GM23338 (cell line): ENCODE measurements around the gene AMZ1. TPM values are rescaled to one million over a fixed set of nuclear protein-coding genes. Genes with fewer than 3 reads are reported as not detected.
"Not testable (repeated sequence)": the region's sequence is repeated elsewhere in the genome, so short reads cannot be mapped to it uniquely, and the experiment has no call there.

Source experiments
- ATAC-seq: fragments of 200-7000 bp; cut with Tn5 transposase; 3 replicates; pipeline ENCODE4 v1.9.1; 2020
- DNase-seq: peaks from one replicate; pipeline ENCODE4 v3.0.0-alpha.2; 2015; ENCODE audit warnings: low spot score
- H2AFZ ChIP-seq: fragments of 200-600 bp; sonication (generic); 2 replicates; pipeline ENCODE4 v1.8.0; 2016; ENCODE audit warnings: antibody characterized with exemption, mild to moderate bottlenecking, moderate library complexity
- H3F3A ChIP-seq: fragments of 200-600 bp; sonication (generic); replicated peaks from 2 replicates; pipeline ENCODE4 v1.8.0; 2017; ENCODE audit warnings: antibody characterized with exemption, mixed run types, low read depth
- H3K27ac ChIP-seq: fragments of 200-600 bp; sonication (generic); 2 replicates; pipeline ENCODE4 v1.6.1; 2016; ENCODE audit warnings: low read depth
- H3K27me3 ChIP-seq: fragments of 200-600 bp; sonication (generic); 2 replicates; pipeline ENCODE4 v1.8.0; 2016; ENCODE audit warnings: mild to moderate bottlenecking, mixed run types, moderate library complexity; ENCODE audit not compliant: insufficient read depth
- H3K36me3 ChIP-seq: fragments of 200-600 bp; sonication (generic); 2 replicates; pipeline ENCODE4 v1.8.0; 2016; ENCODE audit warnings: mild to moderate bottlenecking; ENCODE audit not compliant: insufficient read depth
- H3K4me1 ChIP-seq: fragments of 200-600 bp; sonication (generic); 2 replicates; pipeline ENCODE4 v1.8.0; 2016; ENCODE audit warnings: mild to moderate bottlenecking, moderate library complexity; ENCODE audit not compliant: insufficient read depth
- H3K4me2 ChIP-seq: fragments of 200-600 bp; sonication (generic); 2 replicates; pipeline ENCODE4 v1.7.1; 2017; ENCODE audit warnings: mixed run types
- H3K4me3 ChIP-seq: fragments of 200-600 bp; sonication (generic); 2 replicates; pipeline ENCODE4 v1.6.1; 2016; ENCODE audit warnings: mixed run types
- H3K79me2 ChIP-seq: fragments of 200-600 bp; sonication (generic); replicated peaks from 2 replicates; pipeline ENCODE4 v1.8.0; 2017; ENCODE audit warnings: mild to moderate bottlenecking; ENCODE audit not compliant: insufficient read depth
- H3K9me2 ChIP-seq: fragments of 200-600 bp; sonication (generic); 2 replicates; pipeline ENCODE4 v1.8.0; 2017; ENCODE audit not compliant: insufficient read depth
- H4K20me1 ChIP-seq: fragments of 200-600 bp; sonication (generic); replicated peaks from 2 replicates; pipeline ENCODE4 v1.8.0; 2017; ENCODE audit warnings: mild to moderate bottlenecking; ENCODE audit not compliant: insufficient read depth
- H3K27ac Mint-ChIP-seq: 2 replicates; pipeline ENCODE4 v1.8.0; 2020; ENCODE audit warnings: inconsistent platforms, mild to moderate bottlenecking, moderate library complexity, mixed read lengths
- H3K27me3 Mint-ChIP-seq: 3 replicates; pipeline ENCODE4 v1.8.0; 2022; ENCODE audit warnings: low read depth, mild to moderate bottlenecking, moderate library complexity, mixed read lengths, inconsistent platforms; ENCODE audit not compliant: insufficient read depth, poor library complexity
- H3K36me3 Mint-ChIP-seq: 3 replicates; pipeline ENCODE4 v1.8.0; 2021; ENCODE audit warnings: low read depth, mild to moderate bottlenecking, inconsistent platforms, moderate library complexity, mixed read lengths
- H3K4me1 Mint-ChIP-seq: 3 replicates; pipeline ENCODE4 v1.8.0; 2020; ENCODE audit warnings: mild to moderate bottlenecking, inconsistent platforms, mixed read lengths
- H3K4me3 Mint-ChIP-seq: 3 replicates; pipeline ENCODE4 v1.8.0; 2021; ENCODE audit warnings: moderate library complexity, mild to moderate bottlenecking, inconsistent platforms, mixed read lengths
- H3K9me3 Mint-ChIP-seq: 3 replicates; pipeline ENCODE4 v1.8.0; 2020; ENCODE audit warnings: moderate library complexity, mild to moderate bottlenecking, inconsistent platforms, mixed read lengths
- CREB1 ChIP-seq: fragments of 250-450 bp; sonication (Bioruptor Pico); IDR thresholded peaks from 2 replicates; pipeline ENCODE4 v1.5.0; 2020; ENCODE audit warnings: low read depth, mild to moderate bottlenecking, moderate library complexity
- CTCF ChIP-seq, 2 experiments: fragments of 200-600 bp in 1 of 2; sonication (generic) in 1 of 2; conservative IDR thresholded peaks; 2 replicates each; pipeline versions ENCODE4 v1.5.1 to v1.6.1; 2016 to 2017; ENCODE audit warnings: antibody characterized with exemption in 2 of 2, low read depth in 2 of 2, mild to moderate bottlenecking in 2 of 2, moderate library complexity in 1 of 2
- EZH2phosphoT487 ChIP-seq: fragments of 200-600 bp; sonication (generic); IDR thresholded peaks from one replicate; pipeline ENCODE4 v1.8.1; 2018; ENCODE audit warnings: antibody characterized with exemption; ENCODE audit not compliant: unreplicated experiment
- STAT1 ChIP-seq: IDR thresholded peaks from one replicate; pipeline ENCODE4 v1.6.1; 2016; ENCODE audit warnings: antibody characterized with exemption; ENCODE audit not compliant: unreplicated experiment
- ZNF114 ChIP-seq: fragments of 250-450 bp; sonication (Bioruptor Pico); IDR thresholded peaks from 2 replicates; pipeline ENCODE4 v1.5.0; 2020; ENCODE audit warnings: mild to moderate bottlenecking, moderate library complexity
- ZNF331 ChIP-seq: fragments of 250-450 bp; sonication (Bioruptor Pico); IDR thresholded peaks from 2 replicates; pipeline ENCODE4 v1.5.0; 2020; ENCODE audit warnings: low read depth, mild to moderate bottlenecking, moderate library complexity
- ZNF462 ChIP-seq: fragments of 250-450 bp; sonication (Bioruptor Pico); IDR thresholded peaks from 2 replicates; pipeline ENCODE4 v1.5.0; 2020; ENCODE audit warnings: mild to moderate bottlenecking, moderate library complexity
- polyA plus RNA-seq: library from polyadenylated mRNA; unstranded; fragments of >200 nt; fragmentation: Nextera tagmentation; extraction: Ambion mirVana; gene quantifications from 2 replicates; pipeline ENCODE4 v1.2.1, GENCODE V29; 2016
- total RNA-seq: library from RNA; depleted of rRNA; stranded (reverse); fragments of >200 nt; shearing (Covaris generic); gene quantifications from 2 replicates; pipeline ENCODE4 v1.2.3, GENCODE V29; 2014

AMZ1 gene
- total and polyA plus RNA-seq, 2 experiments from 2014 or later, result 0.73 to 4.5 TPM

- TF ChIP-seq ZNF462 (CRISPR knock-in tag) (no peak), EZH2phosphoT487 (no peak), CREB1 (no peak), ZNF331 (CRISPR knock-in tag) (no peak), STAT1 (no peak), CTCF (conservative IDR thresholded peaks at IDR 0.05; ENCODE audit: low read depth in 2 of 2) (no peak), ZNF114 (CRISPR knock-in tag) (no peak)
These were observed 12.7 kb upstream of the AMZ1 start (continued) for GRCh38 chr7:2675256-2675764.

GRCh38 chr7:2676576-2676975 lies 11.4 kb upstream of the AMZ1 start:
- DNase-seq, H3K27ac Mint-ChIP-seq, H3K79me2 ChIP-seq, ATAC-seq, H3K4me1 Mint-ChIP-seq, H3K4me1 ChIP-seq, H3K36me3 ChIP-seq, H3K27me3 ChIP-seq, H3K36me3 Mint-ChIP-seq, H3K9me2 ChIP-seq, H3K27ac ChIP-seq, H4K20me1 ChIP-seq, H3K4me2 ChIP-seq, H3F3A ChIP-seq, H3K4me3 ChIP-seq, H2AFZ ChIP-seq, H3K9me3 Mint-ChIP-seq, H3K4me3 Mint-ChIP-seq: not testable (repeated sequence)
- H3K27me3 Mint-ChIP-seq, result peaks cover 15% of the 10 kb centered on the region

- not testable (repeated sequence) for H3K4me1 ChIP-seq, H3K27me3 ChIP-seq, ATAC-seq, H3K4me2 ChIP-seq, H3K79me2 ChIP-seq, H3K27ac Mint-ChIP-seq, DNase-seq, H3K27ac ChIP-seq, H2AFZ ChIP-seq, H3K9me3 Mint-ChIP-seq, H3K4me3 Mint-ChIP-seq, H3K9me2 ChIP-seq, H3F3A ChIP-seq, H3K36me3 ChIP-seq, H3K4me1 Mint-ChIP-seq, H3K4me3 ChIP-seq, H4K20me1 ChIP-seq, H3K36me3 Mint-ChIP-seq
- H3K27me3 Mint-ChIP-seq, result peaks cover 14% of the 10 kb centered on the region
These were observed 9.5 kb upstream of the AMZ1 start for GRCh38 chr7:2678454-2678853.
